Keratinocyte (primary cell): ENCODE measurements around the gene SIK3.

ENCODE experiments used
- CTCF ChIP-seq, 3 experiments: IDR thresholded peaks in 1 of 3; conservative IDR thresholded peaks in 1 of 3; optimal IDR thresholded peaks in 1 of 3; 2 replicates in 2 of 3; 3 replicates in 1 of 3; pipeline versions ENCODE3 to v1.5.1; 2011; ENCODE audit warnings: low read length in 3 of 3, mild to moderate bottlenecking in 3 of 3, moderate library complexity in 2 of 3, control low read depth in 1 of 3, inconsistent platforms in 1 of 3; ENCODE audit not compliant: insufficient read depth in 2 of 3; ENCODE audit errors: extremely low read depth in 1 of 3
- EZH2 ChIP-seq: IDR thresholded peaks from one replicate; pipeline ENCODE4 v1.6.1; 2012; ENCODE audit warnings: inconsistent platforms, mild to moderate bottlenecking, low read length, moderate library complexity

GRCh38 chr11:116955548-116955947, 142.7 kb downstream of the SIK3 start:
- TF ChIP-seq CTCF (optimal IDR thresholded peaks at IDR 0.05 in 1 of 3, IDR thresholded peaks at IDR 0.05 in 1 of 3, conservative IDR thresholded peaks at IDR 0.05 in 1 of 3; ENCODE audit: extremely low read depth in 1 of 3, insufficient read depth in 2 of 3, low read length in 3 of 3) (no peak), EZH2 (no peak)
